ENCODE data around the gene PPP1R7. TPM values are rescaled to one million over a fixed set of nuclear protein-coding genes. Genes with fewer than 3 reads are reported as not detected.

Gene PPP1R7
- total RNA-seq, 4 donors from 2014 or later = 37.8 to 104 (median 44.4) TPM

DNA sequence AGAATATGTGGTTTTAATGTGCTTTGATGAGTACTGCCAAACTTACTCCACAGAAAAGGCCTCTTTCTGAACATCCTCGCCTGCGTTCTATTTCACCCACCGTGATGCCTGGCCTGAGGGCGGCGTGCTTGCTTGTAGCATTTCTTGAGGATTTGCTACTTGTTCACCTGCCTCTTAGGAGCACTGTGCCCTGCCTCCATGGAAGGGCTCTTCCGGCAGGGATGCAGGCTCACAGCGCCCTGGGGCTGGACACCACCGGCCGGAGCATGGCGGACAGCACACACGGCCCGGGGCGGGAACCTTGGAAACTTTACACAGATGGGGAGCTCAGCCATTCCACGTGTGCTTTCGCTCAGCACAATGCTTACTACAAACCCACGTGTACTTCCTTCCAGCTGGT is 75.3 kb downstream of the PPP1R7 start:
- Histone ChIP-seq H3K4me3 (no peak overlapping the region), H3K27me3 (no peaks in the 10 kb centered on the region), H3K36me3 (peaks cover 47% of the 10 kb centered on the region), H3K4me1 (peaks cover 6% of the 10 kb centered on the region), H3K27ac (no peak overlapping the region), H3K9me3 (no peaks in the 10 kb centered on the region)
- no peak for TF ChIP-seq POLR2AphosphoS5 (IDR thresholded peaks at IDR 0.05)
- TF ChIP-seq EP300 (IDR thresholded peaks at IDR 0.05) = no peak
- TF ChIP-seq, protein P1, sequence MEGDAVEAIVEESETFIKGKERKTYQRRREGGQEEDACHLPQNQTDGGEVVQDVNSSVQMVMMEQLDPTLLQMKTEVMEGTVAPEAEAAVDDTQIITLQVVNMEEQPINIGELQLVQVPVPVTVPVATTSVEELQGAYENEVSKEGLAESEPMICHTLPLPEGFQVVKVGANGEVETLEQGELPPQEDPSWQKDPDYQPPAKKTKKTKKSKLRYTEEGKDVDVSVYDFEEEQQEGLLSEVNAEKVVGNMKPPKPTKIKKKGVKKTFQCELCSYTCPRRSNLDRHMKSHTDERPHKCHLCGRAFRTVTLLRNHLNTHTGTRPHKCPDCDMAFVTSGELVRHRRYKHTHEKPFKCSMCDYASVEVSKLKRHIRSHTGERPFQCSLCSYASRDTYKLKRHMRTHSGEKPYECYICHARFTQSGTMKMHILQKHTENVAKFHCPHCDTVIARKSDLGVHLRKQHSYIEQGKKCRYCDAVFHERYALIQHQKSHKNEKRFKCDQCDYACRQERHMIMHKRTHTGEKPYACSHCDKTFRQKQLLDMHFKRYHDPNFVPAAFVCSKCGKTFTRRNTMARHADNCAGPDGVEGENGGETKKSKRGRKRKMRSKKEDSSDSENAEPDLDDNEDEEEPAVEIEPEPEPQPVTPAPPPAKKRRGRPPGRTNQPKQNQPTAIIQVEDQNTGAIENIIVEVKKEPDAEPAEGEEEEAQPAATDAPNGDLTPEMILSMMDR (IDR thresholded peaks at IDR 0.05) = no peak
- TF ChIP-seq POLR2A (IDR thresholded peaks at IDR 0.05) = no peak
- WGBS = 92% methylated on average over 16 of the region's 16 CpGs
- peak in 1 of 2 donors; percentile 51 for DNase-seq (ENCODE audit: low spot score in 2 of 2)

DNA sequence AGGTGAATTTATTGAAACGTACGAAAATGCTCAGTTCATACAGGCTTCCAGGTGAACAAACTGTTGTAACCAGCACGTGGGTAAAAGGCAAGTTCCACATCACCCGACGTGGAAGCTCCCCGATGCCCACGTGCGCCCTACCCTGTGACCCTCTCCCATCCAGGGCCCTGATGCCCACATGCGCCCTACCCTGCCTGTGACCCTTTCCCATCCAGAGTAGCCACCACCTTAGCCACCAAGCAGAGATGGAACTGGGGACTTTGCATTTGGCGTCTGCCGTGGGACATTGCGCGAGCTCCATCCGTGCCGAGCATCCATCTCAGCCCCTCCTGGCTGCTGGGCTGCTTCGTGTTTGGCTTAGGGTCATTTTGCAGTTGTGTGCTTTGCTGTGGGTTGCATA is 75.7 kb downstream of the PPP1R7 start:
- H3K36me3 ChIP-seq = peaks cover 51% of the 10 kb centered on the region
- no peak overlapping the region for H3K4me3 ChIP-seq
- no peaks in the 10 kb centered on the region for H3K9me3 ChIP-seq
- 94% methylated on average over 16 of the region's 16 CpGs for whole genome bisulfite sequencing
- H3K27ac ChIP-seq = no peak overlapping the region
- no peak for TF ChIP-seq POLR2A (IDR thresholded peaks at IDR 0.05)
- TF ChIP-seq, protein P1 (IDR thresholded peaks at IDR 0.05) = no peak
- TF ChIP-seq POLR2AphosphoS5 (IDR thresholded peaks at IDR 0.05) = no peak
- no peak for TF ChIP-seq EP300 (IDR thresholded peaks at IDR 0.05)
- peaks cover 6% of the 10 kb centered on the region for H3K4me1 ChIP-seq
- peak in 1 of 2 donors; percentile 47 for DNase-seq (ENCODE audit: low spot score in 2 of 2)
- no peaks in the 10 kb centered on the region for H3K27me3 ChIP-seq

GRCh38 chr2:241226723-241227572 is 76.7 kb downstream of the PPP1R7 start:
- peak in 1 of 2 donors; percentile 57 for DNase-seq (ENCODE audit: low spot score in 2 of 2)
- TF ChIP-seq POLR2A (IDR thresholded peaks at IDR 0.05) (no peak), POLR2AphosphoS5 (IDR thresholded peaks at IDR 0.05) (no peak), EP300 (IDR thresholded peaks at IDR 0.05) (no peak)
- TF ChIP-seq, protein P1 (IDR thresholded peaks at IDR 0.05) = no peak
- peaks cover 6% of the 10 kb centered on the region for H3K4me1 ChIP-seq
- no peak overlapping the region for H3K27ac ChIP-seq
- H3K4me3 ChIP-seq = no peak overlapping the region
- no peaks in the 10 kb centered on the region for H3K27me3 ChIP-seq
- 81% methylated on average over 17 of the region's 19 CpGs for WGBS
- peaks cover 61% of the 10 kb centered on the region for H3K36me3 ChIP-seq
- no peaks in the 10 kb centered on the region for H3K9me3 ChIP-seq

GRCh38 chr2:241227594-241227993 is 77.3 kb downstream of the PPP1R7 start:
- Histone ChIP-seq H3K27ac (no peak overlapping the region), H3K27me3 (no peaks in the 10 kb centered on the region), H3K4me1 (peaks cover 6% of the 10 kb centered on the region), H3K36me3 (peaks cover 67% of the 10 kb centered on the region), H3K4me3 (no peak overlapping the region), H3K9me3 (no peaks in the 10 kb centered on the region)
- no peak for DNase-seq (ENCODE audit: low spot score in 2 of 2)
- no peak for TF ChIP-seq EP300 (IDR thresholded peaks at IDR 0.05)
- 86% methylated on average over 7 of the region's 8 CpGs for WGBS

- no peak for DNase-seq (ENCODE audit: low spot score in 2 of 2)
- Histone ChIP-seq H3K4me3 (no peak overlapping the region), H3K4me1 (peaks cover 6% of the 10 kb centered on the region), H3K9me3 (no peaks in the 10 kb centered on the region), H3K27me3 (no peaks in the 10 kb centered on the region), H3K27ac (no peak overlapping the region), H3K36me3 (peaks cover 74% of the 10 kb centered on the region)
- WGBS = 91% methylated on average over 13 of the region's 26 CpGs
- TF ChIP-seq POLR2A (IDR thresholded peaks at IDR 0.05) (no peak), EP300 (IDR thresholded peaks at IDR 0.05) (no peak), POLR2AphosphoS5 (IDR thresholded peaks at IDR 0.05) (no peak)
- TF ChIP-seq, protein P1 (IDR thresholded peaks at IDR 0.05) = no peak
Measured at GRCh38 chr2:241228081-241228859, 78.0 kb downstream of the PPP1R7 start.
